ENCODE data around the gene BEND5.

BEND5 gene

DNA sequence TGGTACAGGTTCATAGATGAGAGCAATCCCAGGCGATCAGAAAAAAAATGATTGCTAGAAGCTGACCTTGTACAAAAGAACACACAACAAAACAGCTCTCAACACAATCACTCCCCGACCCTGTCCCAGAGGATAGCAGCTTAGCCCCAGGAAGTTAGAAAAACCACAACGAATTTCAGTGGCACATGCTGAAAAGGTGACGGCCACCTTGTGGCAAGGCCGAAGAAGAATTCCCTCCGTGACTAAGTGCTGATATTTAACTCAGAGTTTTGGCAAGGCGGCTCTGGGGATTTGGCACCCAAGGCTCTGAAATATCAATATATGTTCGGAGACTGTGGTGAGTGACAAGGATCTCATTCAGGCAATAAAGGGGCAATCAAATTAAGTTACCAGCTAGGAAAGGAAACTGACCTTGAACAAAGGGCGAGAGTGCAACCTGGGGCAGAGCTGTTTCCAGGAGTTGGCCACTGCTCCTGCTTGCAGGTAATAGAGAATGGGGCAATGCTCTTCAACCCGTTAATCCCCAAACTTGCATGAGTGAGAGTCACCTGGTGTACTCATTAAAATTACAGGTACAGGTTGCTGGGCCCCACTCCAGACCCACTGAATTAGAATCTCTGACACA lies 96.2 kb downstream of the BEND5 start:
- Histone ChIP-seq H3K27ac (no peak overlapping the region), H3K9me3 (ENCODE audit: low read depth, low read length) (no peaks in the 10 kb centered on the region), H3K9ac (ENCODE audit: insufficient read length) (no peak overlapping the region), H3K36me3 (ENCODE audit: insufficient read depth, low read length) (no peaks in the 10 kb centered on the region), H3K4me3 (no peak overlapping the region)
- no peak for TF ChIP-seq FOXP2 (optimal IDR thresholded peaks at IDR 0.05; ENCODE audit: control extremely low read depth, extremely low read length, insufficient read depth)
- TF ChIP-seq POLR2AphosphoS5 (IDR thresholded peaks at IDR 0.05; ENCODE audit: borderline replicate concordance, low read depth, low read length): no peak
- TF ChIP-seq EZH2 (IDR thresholded peaks at IDR 0.05): no peak
- DNase-seq (ENCODE audit: low read depth, low spot score): no peak

- no peak overlapping the region for H3K27ac ChIP-seq
- TF ChIP-seq FOXP2 (optimal IDR thresholded peaks at IDR 0.05; ENCODE audit: control extremely low read depth, extremely low read length, insufficient read depth) (no peak), POLR2AphosphoS5 (IDR thresholded peaks at IDR 0.05; ENCODE audit: borderline replicate concordance, low read depth, low read length) (no peak), EZH2 (IDR thresholded peaks at IDR 0.05) (no peak)
- no peaks in the 10 kb centered on the region for H3K9me3 ChIP-seq (ENCODE audit: low read depth, low read length)
These were observed 96.8 kb downstream of the BEND5 start for GRCh38 chr1:48679859-48680258.

DNA sequence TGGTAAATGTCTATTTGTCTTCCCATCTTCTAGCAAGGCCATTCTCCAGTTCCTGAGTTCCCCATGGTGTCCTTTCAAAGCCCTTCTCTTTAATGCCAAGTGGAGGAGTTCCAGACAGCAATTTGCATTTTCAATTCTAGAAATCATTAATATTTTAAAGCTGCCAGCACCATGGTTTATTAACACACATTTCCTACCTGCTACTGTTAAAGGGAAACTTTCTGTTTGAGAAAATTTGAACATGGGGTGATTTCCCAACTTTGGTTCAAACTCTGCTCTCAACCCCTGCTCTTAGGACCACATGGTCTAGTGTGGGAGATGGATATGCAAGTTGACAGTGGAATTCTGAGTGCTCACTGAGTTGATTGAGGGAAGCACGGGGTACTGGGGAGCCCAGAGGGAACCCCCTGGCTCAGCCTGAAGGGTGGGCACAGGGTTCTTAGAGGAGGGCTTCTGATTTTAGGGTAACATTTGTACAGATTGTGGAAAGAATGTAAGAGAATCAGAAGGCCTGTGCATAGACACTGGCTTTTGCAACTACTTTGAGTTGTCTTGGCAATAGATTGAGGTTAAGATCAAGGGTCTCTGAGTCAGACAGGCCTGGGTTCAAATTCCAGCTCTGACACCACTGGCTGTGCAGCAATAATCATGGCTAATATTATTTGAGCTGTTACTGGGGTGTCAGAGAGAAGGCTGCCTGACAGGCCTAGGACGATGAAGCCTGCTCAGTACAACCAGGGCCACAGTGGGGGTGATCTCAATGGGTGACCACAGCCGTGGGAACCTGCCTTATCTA lies 97.8 kb downstream of the BEND5 start:
- Histone ChIP-seq H3K36me3 (ENCODE audit: insufficient read depth, low read length) (no peaks in the 10 kb centered on the region), H3K4me3 (no peak overlapping the region), H3K9ac (ENCODE audit: insufficient read length) (no peak overlapping the region), H3K9me3 (ENCODE audit: low read depth, low read length) (no peaks in the 10 kb centered on the region), H3K27ac (no peak overlapping the region)
- no peak for TF ChIP-seq FOXP2 (optimal IDR thresholded peaks at IDR 0.05; ENCODE audit: control extremely low read depth, extremely low read length, insufficient read depth)
- no peak for TF ChIP-seq EZH2 (IDR thresholded peaks at IDR 0.05)
- TF ChIP-seq POLR2AphosphoS5 (IDR thresholded peaks at IDR 0.05; ENCODE audit: borderline replicate concordance, low read depth, low read length): no peak
- no peak for DNase-seq (ENCODE audit: low read depth, low spot score)

More at GRCh38 chr1:48679859-48680258, 96.8 kb downstream of the BEND5 start:
- Histone ChIP-seq H3K36me3 (ENCODE audit: insufficient read depth, low read length) (no peaks in the 10 kb centered on the region), H3K4me3 (no peak overlapping the region), H3K9ac (ENCODE audit: insufficient read length) (no peak overlapping the region)
- no peak for DNase-seq (ENCODE audit: low read depth, low spot score)

Measured in SK-N-MC (cell line).